Stomach (tissue), 9 donors: ENCODE data around the gene RAD51C. TPM values are rescaled to one million over a fixed set of nuclear protein-coding genes. Genes with fewer than 3 reads are reported as not detected.

ENCODE experiments used
- DNase-seq, 2 donors: peaks; one replicate each; pipeline versions ENCODE4 v3.0.0 to v3.0.0-alpha.2; 2013 to 2019
- H3K27ac ChIP-seq, 5 donors: fragments of 200-600 bp in 4 of 5; sonication (generic) in 4 of 5; one replicate each; pipeline ENCODE4 v1.5.1; 2013 to 2019; ENCODE audit warnings: mild to moderate bottlenecking in 1 of 5, moderate library complexity in 1 of 5
- H3K27me3 ChIP-seq, 3 donors: fragments of 200-600 bp; sonication (generic); one replicate each; pipeline ENCODE4 v1.5.1; 2017 to 2019; ENCODE audit warnings: mixed run types in 1 of 3
- H3K36me3 ChIP-seq, 4 donors: fragments of 200-600 bp; sonication (generic); 1 replicate in 3 of 4; 2 replicates in 1 of 4; pipeline ENCODE4 v1.5.1; 2016 to 2019
- H3K4me1 ChIP-seq, 4 donors: fragments of 200-600 bp; sonication (generic); one replicate each; pipeline ENCODE4 v1.5.1; 2016 to 2019
- H3K4me3 ChIP-seq, 4 donors: fragments of 200-600 bp; sonication (generic) in 3 of 4; one replicate each; pipeline ENCODE4 v1.5.1; 2016 to 2019; ENCODE audit warnings: mild to moderate bottlenecking in 1 of 4
- H3K9me3 ChIP-seq, 4 donors: fragments of 200-600 bp; sonication (generic); one replicate each; pipeline ENCODE4 v1.5.1; 2016 to 2019
- CTCF ChIP-seq, 7 experiments: fragments of 450-650 bp in 4 of 7; fragments of 200-600 bp in 3 of 7; sonication (generic) in 3 of 7; IDR thresholded peaks; one replicate each; pipeline ENCODE4 v1.5.1; 2016 to 2019; ENCODE audit warnings: antibody characterized with exemption in 7 of 7, control low read depth in 2 of 7, mild to moderate bottlenecking in 1 of 7
- EP300 ChIP-seq: sonication (generic); formaldehyde crosslinking; IDR thresholded peaks from one replicate; pipeline ENCODE4 v1.6.1; 2017; ENCODE audit warnings: antibody characterized with exemption
- POLR2A ChIP-seq, 4 donors: fragments of 450-650 bp; IDR thresholded peaks; one replicate each; pipeline ENCODE4 v1.6.1; 2016; ENCODE audit warnings: antibody characterized with exemption in 4 of 4, control low read depth in 2 of 4, mild to moderate bottlenecking in 1 of 4, moderate library complexity in 1 of 4
- POLR2AphosphoS5 ChIP-seq, 3 donors: sonication (generic); formaldehyde crosslinking; IDR thresholded peaks; one replicate each; pipeline ENCODE4 v1.6.1; 2016; ENCODE audit warnings: antibody characterized with exemption in 3 of 3
- WGBS, 5 donors: extraction: QIAGEN DNeasy Blood & Tissue Kit in 3 of 5; methylation state at CpG; one replicate each; pipeline versions ENCODE4 v1.1.5 to v1.1.7; 2013 to 2018; 5-methylcytosine and 5-hydroxymethylcytosine counted together
- intact Hi-C: fragments of 100-400 bp; cut with DNase I; formaldehyde crosslinking; loops from one replicate; pipeline ENCODE4 v1.15.1; 2023; ENCODE audit warnings: low total_unique reads
- polyA plus RNA-seq, 3 donors: library from polyadenylated mRNA; stranded (reverse); fragments of 200-250 nt; gene quantifications; one replicate each; pipeline ENCODE4 v1.2.3, GENCODE V29; 2013
- total RNA-seq, 5 donors: library from RNA; depleted of rRNA; stranded (reverse); fragments of >200 nt; gene quantifications; one replicate each; pipeline versions ENCODE4 v1.1.0 to v1.2.3, GENCODE V29; 2014 to 2016
- donor health status: healthy with polysubstance abuse.
- donor health status: Bipolar disorder and iron deficiency.
- donor health status: healthy.

The RAD51C gene
- total and polyA plus RNA-seq, 8 donors = 1.2 to 44.6 (median 22.9) TPM; not detected in 1

- WGBS, 5 donors = 83 to 98% (median 95%) methylated on average over 1 of the region's 1 CpG
- Histone ChIP-seq H3K27ac (no peak overlapping the region), H3K27me3 (no peaks in the 10 kb centered on the region), H3K4me3 (no peak overlapping the region), H3K4me1 (no peaks in the 10 kb centered on the region), H3K9me3 (no peaks in the 10 kb centered on the region), H3K36me3 (peaks cover 6 to 64% (median 40%) of the 10 kb centered on the region in 4 donors)
- TF ChIP-seq CTCF (IDR thresholded peaks at IDR 0.05) (no peak), EP300 (no peak), POLR2A (IDR thresholded peaks at IDR 0.05) (no peak), POLR2AphosphoS5 (IDR thresholded peaks at IDR 0.05) (no peak)
- intact Hi-C loops = no loop called here
- no peak for DNase-seq
These were observed 29.9 kb downstream of the RAD51C start for GRCh38 chr17:58722274-58722673.

- 93 to 100% (median 98%) methylated on average over 2 of the region's 2 CpGs for WGBS, 5 donors
- Histone ChIP-seq H3K4me3 (no peak overlapping the region), H3K27me3 (no peaks in the 10 kb centered on the region), H3K27ac (no peak overlapping the region), H3K36me3 (peaks cover 6 to 60% (median 37%) of the 10 kb centered on the region in 4 donors), H3K4me1 (no peaks in the 10 kb centered on the region), H3K9me3 (no peaks in the 10 kb centered on the region)
- intact Hi-C loops = no loop called here
- DNase-seq = no peak
- TF ChIP-seq CTCF (IDR thresholded peaks at IDR 0.05) (no peak), POLR2A (IDR thresholded peaks at IDR 0.05) (no peak), EP300 (no peak), POLR2AphosphoS5 (IDR thresholded peaks at IDR 0.05) (no peak)
These were observed 30.3 kb downstream of the RAD51C start for GRCh38 chr17:58722696-58723095.

GRCh38 chr17:58728798-58729197 lies 36.4 kb downstream of the RAD51C start:
- Histone ChIP-seq H3K9me3 (no peaks in the 10 kb centered on the region), H3K27ac (no peak overlapping the region), H3K4me1 (no peaks in the 10 kb centered on the region), H3K4me3 (no peak overlapping the region), H3K27me3 (no peaks in the 10 kb centered on the region), H3K36me3 (peaks cover 0 to 34% (median 28%) of the 10 kb centered on the region in 4 donors)
- DNase-seq = peak in 1 of 2 donors; percentile 20
- 38 to 52% (median 45%) methylated on average over 1 of the region's 1 CpG for WGBS, 5 donors
- TF ChIP-seq POLR2A (IDR thresholded peaks at IDR 0.05) (no peak), EP300 (no peak), POLR2AphosphoS5 (IDR thresholded peaks at IDR 0.05) (no peak), CTCF (IDR thresholded peaks at IDR 0.05) (no peak)
- intact Hi-C loops = no loop called here

GRCh38 chr17:58730937-58731336 lies 38.5 kb downstream of the RAD51C start:
- TF ChIP-seq POLR2A (IDR thresholded peaks at IDR 0.05) (no peak), EP300 (no peak), CTCF (IDR thresholded peaks at IDR 0.05) (no peak), POLR2AphosphoS5 (IDR thresholded peaks at IDR 0.05) (no peak)
- H3K9me3 ChIP-seq = no peaks in the 10 kb centered on the region
- H3K27ac ChIP-seq = no peak overlapping the region
- no peak overlapping the region for H3K4me3 ChIP-seq
- no peaks in the 10 kb centered on the region for H3K27me3 ChIP-seq
- no peak for DNase-seq
- intact Hi-C loops = no loop called here
- no peaks in the 10 kb centered on the region for H3K4me1 ChIP-seq
- peaks cover 0 to 39% (median 24%) of the 10 kb centered on the region in 4 donors for H3K36me3 ChIP-seq
